Measurements from ENCODE around the gene NUTF2.
"Not testable (repeated sequence)": the region's sequence is repeated elsewhere in the genome, so short reads cannot be mapped to it uniquely, and the experiment has no call there.

Gene NUTF2

DNA sequence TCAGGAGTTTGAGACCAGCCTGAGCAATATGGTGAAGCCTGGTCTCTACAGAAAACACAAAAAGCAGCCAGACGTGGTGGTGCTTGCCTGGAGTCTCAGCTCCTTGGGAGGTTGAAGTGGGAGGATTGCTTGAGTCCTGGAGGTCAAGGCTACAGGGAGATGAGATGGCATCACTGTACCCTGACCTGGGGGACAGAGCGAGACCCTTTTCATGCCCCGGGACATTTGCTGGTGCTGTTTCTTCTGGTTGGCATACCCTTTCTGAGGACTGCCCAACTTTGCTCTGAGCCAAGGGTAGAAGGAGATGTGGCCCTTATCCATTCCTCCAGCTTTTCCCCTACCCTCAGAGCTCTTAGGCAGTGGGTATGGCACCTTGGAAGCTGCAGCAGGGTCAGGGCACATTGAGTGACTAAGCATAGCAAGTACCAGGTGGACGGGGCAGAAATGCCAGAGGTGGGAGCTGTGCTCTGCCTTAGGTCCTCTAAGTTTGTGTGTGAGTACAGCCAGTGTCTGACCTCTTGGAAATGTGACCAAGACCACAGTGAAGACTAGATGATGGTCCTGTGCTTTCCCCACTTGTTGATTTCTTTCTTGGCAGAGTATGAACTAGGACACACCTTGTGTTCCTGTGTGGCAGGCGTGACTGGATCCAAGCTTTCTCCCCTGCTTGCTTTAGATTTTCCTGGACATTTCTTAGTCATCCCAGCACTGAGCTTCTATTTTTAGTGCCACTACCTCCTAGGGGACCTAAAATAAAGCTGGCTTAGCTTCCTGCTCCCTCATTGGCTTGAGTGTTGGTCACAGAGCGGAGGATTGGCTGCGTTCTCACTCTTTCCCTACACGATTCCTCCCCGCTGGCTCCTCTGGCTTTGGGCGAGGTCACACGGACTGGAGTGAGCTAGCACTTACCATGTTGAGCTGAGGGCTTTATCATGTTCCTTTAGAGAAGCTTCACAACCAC lies 16.2 kb downstream of the NUTF2 start:
- H3K27ac ChIP-seq, result peak overlapping the region; percentile 15
- no peak for DNase-seq (ENCODE audit: low read depth, low spot score)

DNA sequence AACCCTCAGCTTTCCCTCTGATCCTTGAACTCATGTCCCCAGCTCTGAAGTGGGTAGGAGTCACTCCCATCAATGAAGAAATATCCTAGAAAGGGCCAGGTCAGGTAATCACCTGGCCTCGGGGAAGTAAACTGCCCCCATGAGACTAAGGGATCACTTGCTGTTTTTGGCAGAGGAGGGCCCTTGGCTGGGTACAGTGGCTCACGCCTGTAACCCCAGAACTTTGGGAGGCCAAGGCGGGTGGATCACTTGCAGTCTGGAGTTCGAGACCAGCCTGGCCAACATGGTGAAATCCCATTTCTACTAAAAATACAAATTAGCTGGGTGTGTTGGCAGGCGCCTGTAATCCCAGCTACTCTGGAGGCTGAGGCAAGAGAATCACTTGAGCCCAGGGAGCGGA lies 17.3 kb downstream of the NUTF2 start:
- not testable (repeated sequence) for DNase-seq (ENCODE audit: low read depth, low spot score); H3K27ac ChIP-seq

DNA sequence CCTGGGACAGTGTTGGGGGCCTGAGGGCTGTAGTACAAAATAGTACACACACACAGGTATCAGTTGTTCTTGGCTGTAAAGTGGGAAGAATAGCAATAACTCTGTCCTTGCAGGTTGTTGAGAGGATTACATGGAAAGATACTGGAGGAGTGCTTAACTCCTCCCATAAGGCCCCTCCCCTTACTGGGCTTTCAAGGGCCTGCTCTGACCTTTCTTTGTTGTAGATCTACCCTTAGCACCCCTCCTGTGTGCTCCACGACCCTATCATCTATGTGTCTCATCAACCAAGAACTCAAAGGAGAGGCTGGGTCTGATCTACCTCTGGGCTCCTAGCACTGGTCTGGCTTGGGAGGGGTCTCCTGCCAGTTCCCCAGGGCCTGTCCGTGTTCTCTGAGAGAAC lies 17.9 kb downstream of the NUTF2 start:
- H3K27ac ChIP-seq, result no peak overlapping the region

DNA sequence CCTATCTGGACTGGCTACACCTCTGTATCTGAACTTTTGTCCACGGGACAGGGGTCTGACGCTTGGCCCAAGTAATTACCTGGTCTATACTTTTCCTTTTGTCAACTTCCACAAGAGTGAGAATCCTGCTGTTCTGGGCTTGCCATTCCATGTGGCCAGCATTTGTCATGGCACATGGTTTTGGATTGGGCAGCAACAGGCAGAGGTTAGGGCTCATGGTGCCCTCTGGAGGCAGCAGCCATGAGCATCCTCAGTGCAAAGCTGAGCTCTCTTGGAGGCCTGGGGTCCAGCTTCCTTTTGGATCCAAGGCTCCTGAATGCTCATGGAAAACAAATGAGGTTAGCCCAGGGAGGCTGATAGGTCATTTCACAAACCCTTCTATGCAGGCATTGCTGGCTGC lies 18.6 kb downstream of the NUTF2 start:
- DNase-seq (ENCODE audit: low read depth, low spot score), result no peak
- H3K27ac ChIP-seq, result no peak overlapping the region

More for the DNA sequence above, 17.9 kb downstream of the NUTF2 start:
- DNase-seq (ENCODE audit: low read depth, low spot score), result no peak

DNA sequence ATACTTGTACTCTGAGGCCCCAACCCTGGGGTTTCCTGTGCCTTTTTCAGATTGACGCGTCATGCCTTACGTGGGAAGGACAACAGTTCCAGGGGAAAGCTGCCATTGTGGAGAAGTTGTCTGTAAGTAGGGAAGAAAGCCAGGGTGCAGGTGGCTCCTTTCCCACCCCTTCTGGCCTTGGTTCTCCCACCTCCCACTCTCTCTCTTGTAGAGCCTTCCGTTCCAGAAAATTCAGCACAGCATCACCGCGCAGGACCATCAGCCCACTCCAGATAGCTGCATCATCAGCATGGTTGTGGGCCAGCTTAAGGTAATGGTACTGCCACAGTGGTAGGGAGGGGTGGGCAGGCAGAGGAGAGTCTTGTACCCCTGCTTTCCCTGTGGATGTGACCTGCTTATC lies 21.6 kb downstream of the NUTF2 start:
- DNase-seq (ENCODE audit: low read depth, low spot score), result no peak
- no peak overlapping the region for H3K27ac ChIP-seq

DNA sequence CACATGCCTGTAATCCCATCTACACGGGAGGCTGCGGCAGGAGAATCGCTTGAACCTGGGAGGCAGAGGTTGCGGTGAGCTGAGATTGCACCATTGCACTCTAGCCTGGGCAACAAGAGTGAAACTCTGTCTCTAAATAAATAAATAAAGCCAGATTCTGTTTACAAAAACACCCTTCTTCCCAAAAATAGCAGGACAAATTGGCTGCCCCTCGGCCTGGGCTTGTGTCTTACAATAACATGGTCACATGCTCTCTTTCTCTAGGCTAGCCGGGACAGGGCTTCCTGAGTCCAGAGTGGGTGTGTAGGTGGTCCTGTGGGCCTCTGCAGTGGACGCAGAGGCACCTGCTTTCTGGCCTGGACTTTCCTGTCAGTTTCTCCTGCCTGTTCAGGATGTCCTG lies 22.9 kb downstream of the NUTF2 start:
- H3K27ac ChIP-seq, result peak overlapping the region; percentile 46
- no peak for DNase-seq (ENCODE audit: low read depth, low spot score)

DNA sequence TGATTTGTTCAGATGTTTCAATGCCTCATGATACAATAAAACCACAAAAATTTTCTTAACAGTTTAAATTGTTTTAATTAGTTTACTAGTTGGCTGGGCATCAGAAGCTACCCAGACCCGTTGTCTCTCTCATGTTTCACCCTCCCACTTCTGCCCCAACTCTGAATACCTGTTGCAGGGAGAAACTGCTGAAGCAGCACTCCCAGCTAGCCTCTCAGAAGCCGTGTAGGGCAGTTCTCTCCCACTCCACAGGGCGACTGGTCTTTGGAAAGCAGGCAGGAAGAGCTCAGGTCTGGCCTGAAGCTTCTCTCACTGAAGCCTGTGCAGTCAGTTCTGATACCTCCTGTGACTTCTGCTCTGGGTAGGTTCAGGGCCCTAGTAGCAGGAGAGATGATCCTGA lies 24.5 kb downstream of the NUTF2 start:
- peak overlapping the region; percentile 46 for H3K27ac ChIP-seq
- no peak for DNase-seq (ENCODE audit: low read depth, low spot score)

DNA sequence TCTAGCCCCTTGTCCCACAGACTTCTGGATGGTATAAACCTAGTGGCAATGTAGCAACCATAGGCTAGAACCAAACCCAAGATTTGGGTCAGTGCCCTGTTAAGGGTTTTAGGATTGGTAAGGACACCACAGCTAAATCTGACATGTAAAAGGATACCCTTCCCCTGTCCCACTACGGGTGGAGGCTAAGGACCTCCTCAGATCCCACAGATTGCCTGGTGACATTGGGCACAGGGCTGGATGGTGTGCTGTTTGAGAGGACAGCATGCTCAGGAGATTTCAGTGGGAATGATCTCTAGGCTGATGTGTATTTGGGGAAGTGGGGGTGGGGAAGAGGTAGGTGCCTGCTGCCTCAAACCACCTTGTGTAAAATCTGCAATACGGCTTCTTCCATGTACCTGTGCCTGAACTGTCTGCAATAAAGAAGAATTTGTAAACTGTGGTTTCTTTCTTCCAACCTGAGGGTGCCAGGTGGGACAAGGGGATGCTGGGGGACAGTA lies 25.4 kb downstream of the NUTF2 start:
- no peak for DNase-seq (ENCODE audit: low read depth, low spot score)

DNA sequence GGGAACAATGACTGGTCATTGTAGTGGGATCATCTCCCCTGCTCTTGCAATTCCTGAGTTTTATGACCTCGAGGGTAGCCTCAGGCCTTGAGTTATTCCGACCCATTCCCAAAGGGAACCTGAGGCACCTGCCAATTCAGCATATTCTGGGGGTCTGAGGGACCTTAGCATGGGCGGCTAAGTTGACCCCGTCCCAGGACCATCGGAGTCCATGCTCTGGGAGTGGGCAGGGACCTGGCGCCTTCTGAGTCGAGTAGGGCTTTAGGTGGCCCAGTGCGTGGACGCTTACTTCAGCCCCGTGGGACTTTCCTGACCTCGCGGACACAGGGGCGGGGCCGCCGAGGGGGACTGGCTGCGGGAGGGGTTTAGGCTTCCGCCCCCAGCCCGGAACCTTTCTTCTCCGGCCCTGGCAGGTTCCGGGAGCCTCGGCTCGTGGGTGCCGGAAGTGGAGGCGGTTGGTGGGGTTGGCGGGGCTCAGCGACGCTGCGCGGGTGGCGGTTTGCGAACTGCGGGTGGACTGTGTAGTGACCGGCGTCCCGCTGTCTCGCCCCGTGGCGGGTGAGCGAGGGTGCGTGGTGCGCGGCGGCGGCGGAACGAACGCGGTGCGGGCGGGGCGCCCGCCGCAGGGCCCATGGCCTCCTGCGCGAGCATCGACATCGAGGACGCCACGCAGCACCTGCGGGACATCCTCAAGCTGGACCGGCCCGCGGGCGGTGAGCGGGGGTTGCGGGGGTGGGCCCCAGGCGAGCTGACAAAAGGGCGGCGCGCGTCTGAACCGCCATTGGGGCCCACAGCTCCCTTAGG lies 26.1 kb downstream of the NUTF2 start, which contains the start of gene EDC4:
EDC4 (plus strand) TSS at position 422 of the 804 bp plus-strand sequence; CDS start at position 632, 210 bp downstream.
- no peak for DNase-seq (ENCODE audit: low read depth, low spot score)
- peak within 1 kb of the TSS; percentile 46 for H3K27ac ChIP-seq

More for the DNA sequence above, 25.4 kb downstream of the NUTF2 start:
- H3K27ac ChIP-seq, result peak overlapping the region; percentile 46

DNA sequence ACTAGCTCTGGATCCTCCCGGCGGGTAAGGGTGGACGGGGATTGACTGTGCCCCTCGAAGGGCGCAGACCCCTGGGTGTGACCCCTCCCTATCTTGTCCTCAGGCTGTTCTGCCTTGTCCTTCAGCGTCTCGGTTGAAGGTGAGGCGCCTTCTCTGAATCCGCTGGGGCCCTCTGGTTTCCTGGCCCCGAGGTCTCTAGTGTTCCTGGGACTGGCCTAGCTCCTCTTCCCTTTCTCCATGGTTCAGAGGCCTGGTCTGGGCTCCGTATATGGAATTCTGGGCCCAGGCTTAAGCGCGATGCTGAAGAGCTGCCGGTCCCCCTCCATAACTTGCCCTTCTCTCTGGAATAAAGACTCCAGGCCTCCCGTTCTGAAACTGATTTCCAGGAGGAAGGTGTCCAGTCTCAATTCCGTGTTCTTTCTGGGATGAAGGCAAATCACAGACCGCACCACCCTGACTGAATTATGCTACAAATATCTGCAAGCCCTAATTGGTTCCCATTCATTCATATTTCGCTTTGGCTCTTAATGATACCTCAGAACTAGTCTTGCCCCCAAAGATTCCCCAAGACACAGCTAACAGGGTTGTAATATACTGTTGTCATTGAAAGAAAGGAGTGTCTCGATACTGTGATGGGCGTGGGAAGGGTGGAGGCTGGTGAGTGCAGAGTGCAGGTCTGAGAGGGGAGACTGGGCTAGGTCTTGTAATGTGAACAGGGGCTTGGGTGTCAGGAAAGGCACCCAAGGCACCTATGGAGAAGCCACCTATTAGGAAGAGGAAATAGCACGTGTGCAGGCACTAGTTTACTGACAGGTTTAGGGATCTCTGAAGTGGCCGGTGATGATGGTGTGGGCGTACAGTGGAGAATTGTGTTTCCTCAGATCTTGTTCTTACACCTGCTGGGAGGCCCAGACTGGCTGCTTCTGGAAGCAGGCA lies 27.0 kb downstream of the NUTF2 start:
- DNase-seq (ENCODE audit: low read depth, low spot score), result no peak
- peak overlapping the region; percentile 46 for H3K27ac ChIP-seq

DNA sequence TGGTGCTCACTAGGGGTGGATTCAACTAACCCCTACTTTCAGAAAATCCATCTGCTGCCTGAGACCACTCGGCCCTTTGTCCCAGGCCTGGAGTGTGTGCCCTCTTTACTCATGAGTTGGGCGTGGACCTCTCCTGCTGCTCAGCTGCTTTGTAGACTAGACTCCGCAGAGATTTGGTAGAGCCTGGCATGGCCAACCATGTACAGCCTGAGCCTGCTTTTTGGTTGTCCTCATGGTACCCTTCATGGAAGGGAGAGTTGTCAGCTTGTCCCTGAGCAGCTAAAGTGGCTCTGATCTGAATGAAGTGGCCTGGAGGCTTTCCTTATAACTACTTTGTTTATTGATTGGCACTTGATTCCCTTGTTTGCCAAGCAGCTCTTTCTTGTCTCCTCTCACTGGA lies 27.6 kb downstream of the NUTF2 start:
- no peak overlapping the region for H3K27ac ChIP-seq
- DNase-seq (ENCODE audit: low read depth, low spot score), result no peak

DNA sequence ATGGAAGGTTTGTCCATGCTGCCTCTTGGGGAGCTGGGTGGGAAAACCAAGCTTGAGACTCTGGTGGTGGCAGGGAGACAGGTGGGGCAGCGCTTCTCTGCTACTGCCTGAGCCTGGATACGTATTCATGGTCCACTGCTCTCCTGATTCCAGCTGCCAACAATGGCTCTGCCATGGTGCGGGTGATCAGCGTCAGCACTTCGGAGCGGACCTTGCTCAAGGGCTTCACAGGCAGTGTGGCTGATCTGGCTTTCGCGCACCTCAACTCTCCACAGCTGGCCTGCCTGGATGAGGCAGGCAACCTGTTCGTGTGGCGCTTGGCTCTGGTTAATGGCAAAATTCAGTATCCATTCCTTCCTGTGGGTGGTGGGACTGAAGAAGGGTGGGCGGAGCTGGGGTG lies 30.3 kb downstream of the NUTF2 start:
- H3K27ac ChIP-seq, result no peak overlapping the region
- no peak for DNase-seq (ENCODE audit: low read depth, low spot score)

DNA sequence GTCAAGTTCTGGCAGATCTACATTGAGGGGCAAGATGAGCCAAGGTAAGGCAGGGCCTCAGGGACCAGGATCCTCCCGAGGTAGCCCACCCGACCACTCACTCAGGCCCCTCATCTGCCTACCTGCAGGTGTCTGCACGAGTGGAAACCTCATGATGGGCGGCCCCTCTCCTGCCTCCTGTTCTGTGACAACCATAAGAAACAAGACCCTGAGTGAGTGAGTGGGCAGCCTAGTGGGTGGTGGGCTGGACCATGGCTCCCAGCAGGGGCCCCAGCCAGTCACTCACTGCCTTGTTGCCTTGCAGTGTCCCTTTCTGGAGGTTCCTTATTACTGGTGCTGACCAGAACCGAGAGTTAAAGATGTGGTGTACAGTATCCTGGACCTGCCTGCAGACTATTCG lies 31.5 kb downstream of the NUTF2 start:
- H3K27ac ChIP-seq, result no peak overlapping the region
- DNase-seq (ENCODE audit: low read depth, low spot score), result no peak

DNA sequence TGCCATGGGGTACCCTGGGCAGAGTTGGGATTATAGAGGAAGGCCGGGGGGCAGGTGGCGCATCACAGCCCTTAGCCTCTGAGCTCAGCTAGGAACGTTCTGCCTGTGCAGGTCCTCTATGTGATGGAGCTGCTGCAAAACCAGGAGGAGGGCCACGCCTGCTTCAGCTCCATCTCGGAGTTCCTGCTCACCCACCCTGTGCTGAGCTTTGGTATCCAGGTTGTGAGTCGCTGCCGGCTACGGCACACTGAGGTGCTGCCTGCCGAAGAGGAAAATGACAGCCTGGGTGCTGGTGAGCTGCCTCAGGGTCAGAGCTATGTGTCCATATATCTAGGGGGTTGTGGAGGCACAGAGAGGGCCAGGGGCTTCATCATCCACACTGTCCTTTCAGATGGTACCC lies 32.1 kb downstream of the NUTF2 start:
- no peak overlapping the region for H3K27ac ChIP-seq
- DNase-seq (ENCODE audit: low read depth, low spot score), result no peak

DNA sequence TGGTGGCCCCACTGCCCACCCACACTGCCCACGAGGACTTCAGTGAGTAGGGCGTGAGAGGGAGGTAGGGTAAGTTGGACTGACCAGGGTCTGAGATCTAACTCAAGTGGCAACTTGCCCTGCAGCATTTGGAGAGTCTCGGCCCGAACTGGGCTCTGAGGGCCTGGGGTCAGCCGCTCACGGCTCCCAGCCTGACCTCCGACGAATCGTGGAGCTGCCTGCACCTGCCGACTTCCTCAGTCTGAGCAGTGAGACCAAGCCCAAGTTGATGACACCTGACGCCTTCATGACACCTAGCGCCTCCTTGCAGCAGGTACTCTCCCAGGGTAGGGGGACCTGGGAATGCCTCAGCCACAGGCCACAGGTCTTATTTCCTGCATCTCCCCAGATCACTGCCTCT lies 32.7 kb downstream of the NUTF2 start:
- no peak overlapping the region for H3K27ac ChIP-seq
- DNase-seq (ENCODE audit: low read depth, low spot score), result no peak

DNA sequence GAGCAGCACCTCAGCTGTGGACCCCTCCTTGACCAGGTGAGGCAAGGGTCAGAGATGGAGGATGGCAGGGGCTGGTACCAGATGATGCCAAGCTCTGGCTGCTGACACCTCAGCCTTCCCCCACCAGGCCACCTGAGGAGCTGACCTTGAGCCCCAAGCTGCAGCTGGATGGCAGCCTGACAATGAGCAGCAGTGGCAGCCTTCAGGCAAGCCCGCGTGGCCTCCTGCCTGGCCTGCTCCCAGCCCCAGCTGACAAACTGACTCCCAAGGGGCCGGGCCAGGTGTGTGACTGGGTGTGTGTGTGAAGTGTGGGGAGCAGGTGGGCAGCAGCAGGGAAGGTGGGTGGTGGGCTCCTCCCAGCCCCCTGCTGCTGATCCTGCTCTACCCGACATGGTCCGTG lies 33.2 kb downstream of the NUTF2 start:
- H3K27ac ChIP-seq, result no peak overlapping the region
- no peak for DNase-seq (ENCODE audit: low read depth, low spot score)

DNA sequence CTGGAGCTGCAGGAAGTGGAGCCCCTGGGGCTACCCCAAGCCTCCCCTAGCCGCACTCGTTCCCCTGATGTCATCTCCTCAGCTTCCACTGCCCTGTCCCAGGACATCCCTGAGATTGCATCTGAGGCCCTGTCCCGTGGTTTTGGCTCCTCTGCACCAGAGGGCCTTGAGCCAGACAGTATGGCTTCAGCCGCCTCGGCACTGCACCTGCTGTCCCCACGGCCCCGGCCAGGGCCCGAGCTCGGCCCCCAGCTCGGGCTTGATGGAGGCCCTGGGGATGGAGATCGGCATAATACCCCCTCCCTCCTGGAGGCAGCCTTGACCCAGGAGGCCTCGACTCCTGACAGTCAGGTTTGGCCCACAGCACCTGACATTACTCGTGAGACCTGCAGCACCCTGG lies 33.9 kb downstream of the NUTF2 start:
- H3K27ac ChIP-seq, result no peak overlapping the region
- no peak for DNase-seq (ENCODE audit: low read depth, low spot score)

DNA sequence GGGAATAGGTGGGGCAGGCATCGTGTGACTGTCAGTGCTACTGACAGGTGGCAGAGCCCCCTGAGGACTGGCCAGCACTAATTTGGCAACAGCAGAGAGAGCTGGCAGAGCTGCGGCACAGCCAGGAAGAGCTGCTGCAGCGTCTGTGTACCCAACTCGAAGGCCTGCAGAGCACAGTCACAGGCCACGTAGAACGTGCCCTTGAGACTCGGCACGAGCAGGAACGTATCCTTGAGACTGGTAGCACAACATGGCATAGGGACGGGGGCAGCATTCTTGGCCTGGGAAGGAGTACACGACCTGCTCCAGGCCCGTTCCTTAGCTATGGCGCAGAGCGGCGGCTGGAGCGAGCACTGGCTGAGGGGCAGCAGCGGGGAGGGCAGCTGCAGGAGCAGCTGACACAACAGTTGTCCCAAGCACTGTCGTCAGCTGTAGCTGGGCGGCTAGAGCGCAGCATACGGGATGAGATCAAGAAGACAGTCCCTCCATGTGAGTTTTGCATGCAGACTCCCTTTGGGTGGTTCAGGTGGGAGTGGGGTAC lies 35.0 kb downstream of the NUTF2 start:
- no peak overlapping the region for H3K27ac ChIP-seq
- no peak for DNase-seq (ENCODE audit: low read depth, low spot score)

DNA sequence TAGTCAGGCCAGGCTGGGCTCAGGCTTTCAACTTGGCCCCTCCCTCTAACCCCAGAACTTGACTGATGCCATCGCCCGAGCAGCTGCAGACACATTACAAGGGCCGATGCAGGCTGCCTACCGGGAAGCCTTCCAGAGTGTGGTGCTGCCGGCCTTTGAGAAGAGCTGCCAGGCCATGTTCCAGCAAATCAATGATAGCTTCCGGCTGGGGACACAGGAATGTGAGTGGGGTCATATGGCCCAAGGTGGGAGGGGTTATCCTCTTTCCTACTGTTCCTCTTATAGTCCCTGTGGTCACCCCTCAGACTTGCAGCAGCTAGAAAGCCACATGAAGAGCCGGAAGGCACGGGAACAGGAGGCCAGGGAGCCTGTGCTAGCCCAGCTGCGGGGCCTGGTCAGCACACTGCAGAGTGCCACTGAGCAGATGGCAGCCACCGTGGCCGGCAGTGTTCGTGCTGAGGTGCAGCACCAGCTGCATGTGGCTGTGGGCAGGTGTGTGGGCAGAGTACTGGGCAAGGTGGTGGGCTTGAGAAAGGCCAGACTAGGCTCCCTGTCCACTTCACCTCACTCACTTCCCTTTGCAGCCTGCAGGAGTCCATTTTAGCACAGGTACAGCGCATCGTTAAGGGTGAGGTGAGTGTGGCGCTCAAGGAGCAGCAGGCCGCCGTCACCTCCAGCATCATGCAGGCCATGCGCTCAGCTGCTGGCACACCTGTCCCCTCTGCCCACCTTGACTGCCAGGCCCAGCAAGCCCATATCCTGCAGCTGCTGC lies 35.8 kb downstream of the NUTF2 start:
- no peak for DNase-seq (ENCODE audit: low read depth, low spot score)
- H3K27ac ChIP-seq, result no peak overlapping the region

All from epithelial cell of prostate (primary cell).